Astrocyte (in vitro differentiated cells and primary cell): ENCODE results near the gene IPPK.

ENCODE experiments used
- EZH2 ChIP-seq: IDR thresholded peaks from 2 replicates; pipeline ENCODE4 v1.6.1; 2012; ENCODE audit warnings: mild to moderate bottlenecking, low read length, inconsistent platforms; ENCODE audit not compliant: insufficient read depth
- TF ChIP-seq, protein P1 (sequence below): IDR thresholded peaks from 2 replicates; pipeline ENCODE4 v1.5.1; 2011; ENCODE audit warnings: low read depth, mild to moderate bottlenecking, inconsistent platforms, low read length, moderate library complexity; ENCODE audit not compliant: insufficient read depth

DNA sequence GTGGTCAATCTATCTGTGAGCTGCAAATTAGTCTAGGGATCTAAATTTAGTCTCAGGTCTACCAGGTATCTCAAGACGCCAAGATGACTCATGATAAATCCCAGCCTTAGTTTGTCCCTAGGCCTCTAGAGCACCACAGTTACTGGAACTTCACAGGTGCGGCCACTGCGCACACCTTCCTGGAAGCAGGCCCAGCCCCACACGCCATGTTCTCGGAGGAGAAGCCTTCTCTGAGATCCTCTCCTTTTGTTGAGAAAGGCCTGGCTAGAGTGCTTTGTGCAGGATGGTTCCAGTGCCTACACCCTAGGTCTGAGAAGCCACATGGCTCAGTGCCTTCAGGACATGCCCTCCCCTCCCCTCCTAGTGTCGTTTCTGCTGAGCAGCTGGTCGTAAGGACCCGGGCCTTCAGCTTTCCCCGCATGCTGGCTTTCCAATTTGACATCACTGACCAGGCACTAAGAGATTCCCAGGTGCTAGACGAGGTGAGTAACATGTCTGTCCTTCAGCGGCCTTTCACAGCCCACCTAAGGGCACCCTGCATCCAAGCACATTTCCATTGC is 51.9 kb downstream of the IPPK start:
- TF ChIP-seq, protein P1, sequence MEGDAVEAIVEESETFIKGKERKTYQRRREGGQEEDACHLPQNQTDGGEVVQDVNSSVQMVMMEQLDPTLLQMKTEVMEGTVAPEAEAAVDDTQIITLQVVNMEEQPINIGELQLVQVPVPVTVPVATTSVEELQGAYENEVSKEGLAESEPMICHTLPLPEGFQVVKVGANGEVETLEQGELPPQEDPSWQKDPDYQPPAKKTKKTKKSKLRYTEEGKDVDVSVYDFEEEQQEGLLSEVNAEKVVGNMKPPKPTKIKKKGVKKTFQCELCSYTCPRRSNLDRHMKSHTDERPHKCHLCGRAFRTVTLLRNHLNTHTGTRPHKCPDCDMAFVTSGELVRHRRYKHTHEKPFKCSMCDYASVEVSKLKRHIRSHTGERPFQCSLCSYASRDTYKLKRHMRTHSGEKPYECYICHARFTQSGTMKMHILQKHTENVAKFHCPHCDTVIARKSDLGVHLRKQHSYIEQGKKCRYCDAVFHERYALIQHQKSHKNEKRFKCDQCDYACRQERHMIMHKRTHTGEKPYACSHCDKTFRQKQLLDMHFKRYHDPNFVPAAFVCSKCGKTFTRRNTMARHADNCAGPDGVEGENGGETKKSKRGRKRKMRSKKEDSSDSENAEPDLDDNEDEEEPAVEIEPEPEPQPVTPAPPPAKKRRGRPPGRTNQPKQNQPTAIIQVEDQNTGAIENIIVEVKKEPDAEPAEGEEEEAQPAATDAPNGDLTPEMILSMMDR: no peak
- no peak for TF ChIP-seq EZH2
